RWPE1 (cell line): ENCODE data around the gene TOB1.

Source experiments
- CTCF ChIA-PET: fragments of 350-600 bp; sonication (Branson Sonifier 250); formaldehyde crosslinking; extraction: SDS; loops from one replicate; lab custom pipeline; 2021; lab: Yijun Ruan, JAX
- POLR2A ChIA-PET: fragments of 400-600 bp; formaldehyde crosslinking; extraction: SDS; loops from one replicate; lab custom pipeline; 2020; ENCODE audit warnings: antibody characterized with exemption; ENCODE audit not compliant: low non-redundant PET; lab: Yijun Ruan, JAX
- DNase-seq: peaks from one replicate; pipeline ENCODE4 v3.0.0; 2012; ENCODE audit warnings: low spot score
- H3K27ac ChIP-seq: fragments of 450-650 bp; 2 replicates; pipeline ENCODE4 v1.5.1; 2017
- CTCF ChIP-seq: fragments of 450-650 bp; conservative IDR thresholded peaks from 2 replicates; pipeline ENCODE4 v1.5.1; 2017; ENCODE audit warnings: low read depth, mild to moderate bottlenecking

TOB1 gene

GRCh38 chr17:50909765-50910605, 43.8 kb upstream of the TOB1 start:
- ChIA-PET POLR2A (interaction anchor here (1.2 kb wide), 1 partner anchor 44 kb away, joined by 3 read pairs; the partner anchor contains the start of gene TOB1), CTCF (no interaction called here)
- no peak for TF ChIP-seq CTCF
- H3K27ac ChIP-seq, result peak overlapping the region; percentile 3; the same call in 1 of the 2 replicates
- DNase-seq, result no peak

- no peak for TF ChIP-seq CTCF
- DNase-seq, result no peak
- POLR2A ChIA-PET, result interaction anchor here (1.2 kb wide), 1 partner anchor 43 kb away, joined by 3 read pairs; the partner anchor contains the start of gene TOB1
Observed at GRCh38 chr17:50908860-50909764, 43.0 kb upstream of the TOB1 start.

GRCh38 chr17:50908140-50908859, 42.1 kb upstream of the TOB1 start:
- CTCF ChIA-PET, result interaction anchor here (0.6 kb wide), 2 partner anchors 43 to 59 kb away, joined by 3 to 4 read pairs; no protein-coding TSS in a partner anchor
- POLR2A ChIA-PET, result no interaction called here
- no peak for TF ChIP-seq CTCF
- no peak overlapping the region for H3K27ac ChIP-seq
- DNase-seq, result no peak

More at GRCh38 chr17:50908860-50909764, 43.0 kb upstream of the TOB1 start:
- CTCF ChIA-PET, result no interaction called here
- peak overlapping the region; percentile 3; the same call in 1 of the 2 replicates for H3K27ac ChIP-seq

GRCh38 chr17:50906443-50906842, 40.3 kb upstream of the TOB1 start:
- POLR2A ChIA-PET, result no interaction called here
- CTCF ChIA-PET, result interaction anchor here (1.1 kb wide), 2 partner anchors 9 to 19 kb away, joined by 3 to 6 read pairs; no protein-coding TSS in a partner anchor
- TF ChIP-seq CTCF, result no peak
- H3K27ac ChIP-seq, result peak overlapping the region; percentile 96
- DNase-seq, result no peak

- POLR2A ChIA-PET, result no interaction called here
- no peak for TF ChIP-seq CTCF
- H3K27ac ChIP-seq, result peak overlapping the region; percentile 96
- CTCF ChIA-PET, result interaction anchor here (0.6 to 1.1 kb wide), 3 partner anchors 10 to 51 kb away, joined by 5 to 8 read pairs (median 6); no protein-coding TSS in a partner anchor
- no peak for DNase-seq
Observed at GRCh38 chr17:50905460-50905803, 39.3 kb upstream of the TOB1 start.
